Trophoblast cell (in vitro differentiated cells and primary cell): Measurements from ENCODE around the gene ZNF43.
"Not testable (repeated sequence)": the region's sequence is repeated elsewhere in the genome, so short reads cannot be mapped to it uniquely, and the experiment has no call there.

ENCODE experiments used
- DNase-seq, 2 donors: peaks; one replicate each; pipeline ENCODE4 v3.0.0-alpha.2; 2016
- H2AFZ ChIP-seq: 2 replicates; pipeline ENCODE4 v1.6.1; 2013; ENCODE audit warnings: low read length, moderate library complexity, mild to moderate bottlenecking; ENCODE audit not compliant: insufficient read depth, poor library complexity
- H2AK5ac ChIP-seq: 2 replicates; pipeline ENCODE4 v1.6.1; 2013; ENCODE audit warnings: mild to moderate bottlenecking, low read length
- H2BK120ac ChIP-seq: 2 replicates; pipeline ENCODE4 v1.6.1; 2013; ENCODE audit warnings: low read length, mild to moderate bottlenecking, moderate library complexity; ENCODE audit not compliant: insufficient read depth, poor library complexity
- H2BK12ac ChIP-seq: 2 replicates; pipeline ENCODE4 v1.6.1; 2013; ENCODE audit warnings: mild to moderate bottlenecking, low read length, moderate library complexity
- H2BK5ac ChIP-seq: 2 replicates; pipeline ENCODE4 v1.6.1; 2013; ENCODE audit warnings: low read length, low read depth, moderate library complexity, mild to moderate bottlenecking; ENCODE audit not compliant: poor library complexity
- H3K14ac ChIP-seq: 2 replicates; pipeline ENCODE4 v1.6.1; 2013; ENCODE audit warnings: mild to moderate bottlenecking, low read length
- H3K18ac ChIP-seq: 2 replicates; pipeline ENCODE4 v1.6.1; 2013; ENCODE audit warnings: mild to moderate bottlenecking, low read length
- H3K23ac ChIP-seq: 2 replicates; pipeline ENCODE4 v1.6.1; 2013; ENCODE audit warnings: low read length
- H3K27ac ChIP-seq: 2 replicates; pipeline ENCODE4 v1.5.1; 2013; ENCODE audit warnings: low read depth, mild to moderate bottlenecking, inconsistent platforms, low read length, moderate library complexity
- H3K27me3 ChIP-seq: 2 replicates; pipeline ENCODE4 v1.6.1; 2013; ENCODE audit warnings: inconsistent platforms, mild to moderate bottlenecking, low read length, moderate library complexity; ENCODE audit not compliant: insufficient read depth
- H3K36me3 ChIP-seq, 2 experiments: 1 replicate in 1 of 2; 2 replicates in 1 of 2; pipeline ENCODE4 v1.6.1; 2013; ENCODE audit warnings: low read length in 2 of 2, mild to moderate bottlenecking in 2 of 2, moderate library complexity in 1 of 2; ENCODE audit not compliant: insufficient read depth in 2 of 2, control insufficient read depth in 1 of 2
- H3K4ac ChIP-seq: 2 replicates; pipeline ENCODE4 v1.6.1; 2013; ENCODE audit warnings: low read depth, mild to moderate bottlenecking, low read length, moderate library complexity
- H3K4me1 ChIP-seq, 2 experiments: 1 replicate in 1 of 2; 2 replicates in 1 of 2; pipeline ENCODE4 v1.6.1; 2013; ENCODE audit warnings: low read length in 2 of 2, mild to moderate bottlenecking in 2 of 2, moderate library complexity in 1 of 2; ENCODE audit not compliant: insufficient read depth in 2 of 2, control insufficient read depth in 1 of 2
- H3K4me2 ChIP-seq: 2 replicates; pipeline ENCODE4 v1.6.1; 2013; ENCODE audit warnings: inconsistent platforms, mild to moderate bottlenecking, low read length, moderate library complexity
- H3K4me3 ChIP-seq: 2 replicates; pipeline ENCODE4 v1.5.1; 2013; ENCODE audit warnings: mild to moderate bottlenecking, low read depth, low read length, inconsistent platforms
- H3K79me1 ChIP-seq: one replicate; pipeline ENCODE4 v1.6.1; 2013; ENCODE audit warnings: low read length
- H3K79me2 ChIP-seq: 2 replicates; pipeline ENCODE4 v1.6.1; 2013; ENCODE audit warnings: low read length, mild to moderate bottlenecking; ENCODE audit not compliant: control insufficient read depth, insufficient read depth, poor library complexity
- H3K9ac ChIP-seq: 2 replicates; pipeline ENCODE4 v1.6.1; 2013; ENCODE audit warnings: mild to moderate bottlenecking, low read length
- H3K9me3 ChIP-seq: 2 replicates; pipeline ENCODE4 v1.6.1; 2013; ENCODE audit warnings: low read depth, mild to moderate bottlenecking, control low read depth, inconsistent platforms, low read length; ENCODE audit not compliant: insufficient read depth
- H4K12ac ChIP-seq: 2 replicates; pipeline ENCODE4 v1.6.1; 2013; ENCODE audit warnings: low read depth, mild to moderate bottlenecking, low read length, moderate library complexity
- H4K8ac ChIP-seq: 2 replicates; pipeline ENCODE4 v1.6.1; 2013; ENCODE audit warnings: low read depth, mild to moderate bottlenecking, low read length, moderate library complexity
- H4K91ac ChIP-seq: one replicate; pipeline ENCODE4 v1.6.1; 2013; ENCODE audit warnings: low read depth, mild to moderate bottlenecking, low read length, moderate library complexity
- WGBS: extraction: QIAGEN DNeasy Blood & Tissue Kit; methylation state at CpG from one replicate; pipeline ENCODE4 v1.1.7; 2013; ENCODE audit warnings: missing lambda C conversion rate; ENCODE audit not compliant: insufficient read length, insufficient coverage; ENCODE audit errors: extremely low coverage; 5-methylcytosine and 5-hydroxymethylcytosine counted together

Gene ZNF43

DNA sequence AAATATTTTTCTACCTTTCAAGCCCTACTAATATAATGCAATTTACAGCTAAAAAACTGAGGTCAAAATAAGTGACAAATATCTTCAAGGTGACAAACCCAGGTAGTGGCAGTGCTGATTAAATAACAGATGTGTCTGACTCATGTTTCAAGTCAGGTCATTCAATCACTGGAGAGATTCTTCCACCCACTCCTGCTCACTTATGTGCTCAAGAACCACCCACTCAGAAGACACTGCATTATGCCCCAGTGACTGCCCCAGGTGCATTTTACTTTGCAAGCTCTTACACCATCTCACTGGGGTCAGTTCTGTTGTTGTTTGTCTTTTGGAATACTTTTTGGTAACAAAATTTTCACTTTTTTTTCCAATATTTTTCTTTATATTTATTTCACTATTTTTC lies 70.8 kb downstream of the ZNF43 start:
- Histone ChIP-seq H2BK120ac (no peak overlapping the region), H3K79me2 (peaks cover 9% of the 10 kb centered on the region), H2AFZ (no peak overlapping the region), H3K18ac (no peak overlapping the region), H2BK5ac (no peak overlapping the region), H3K4me1 (peaks cover 2 to 6% of the 10 kb centered on the region in 2 experiments), H3K9me3 (no peaks in the 10 kb centered on the region), H4K8ac (no peak overlapping the region), H4K91ac (no peak overlapping the region), H2BK12ac (no peak overlapping the region), H4K12ac (no peak overlapping the region), H3K79me1 (peaks cover 6% of the 10 kb centered on the region), H3K4ac (no peak overlapping the region), H3K27me3 (no peaks in the 10 kb centered on the region), H2AK5ac (no peak overlapping the region), H3K4me2 (no peak overlapping the region), H3K27ac (no peak overlapping the region), H3K14ac (no peak overlapping the region), H3K9ac (no peak overlapping the region), H3K4me3 (no peak overlapping the region), H3K23ac (no peak overlapping the region), H3K36me3 (peaks cover 18 to 20% of the 10 kb centered on the region in 2 experiments)
- DNase-seq, result peak in 1 of 2 donors; percentile 24

- not testable (repeated sequence) for DNase-seq, H3K23ac ChIP-seq, H2AK5ac ChIP-seq, H3K18ac ChIP-seq, H3K27ac ChIP-seq, H3K27me3 ChIP-seq, H2BK120ac ChIP-seq, H3K79me2 ChIP-seq, H3K9ac ChIP-seq, H4K8ac ChIP-seq, H2AFZ ChIP-seq, H3K9me3 ChIP-seq, H3K4me2 ChIP-seq, H3K4me1 ChIP-seq, H4K91ac ChIP-seq, H2BK12ac ChIP-seq, H3K79me1 ChIP-seq, H2BK5ac ChIP-seq, H3K4me3 ChIP-seq, H3K14ac ChIP-seq, H3K4ac ChIP-seq, H4K12ac ChIP-seq
- H3K36me3 ChIP-seq, result peaks cover 28 to 42% of the 10 kb centered on the region in 2 experiments
- no CpG with 5 or more reads among the region's 2 CpGs for WGBS
Measured at GRCh38 chr19:21761547-21761946, 74.4 kb downstream of the ZNF43 start.

DNA sequence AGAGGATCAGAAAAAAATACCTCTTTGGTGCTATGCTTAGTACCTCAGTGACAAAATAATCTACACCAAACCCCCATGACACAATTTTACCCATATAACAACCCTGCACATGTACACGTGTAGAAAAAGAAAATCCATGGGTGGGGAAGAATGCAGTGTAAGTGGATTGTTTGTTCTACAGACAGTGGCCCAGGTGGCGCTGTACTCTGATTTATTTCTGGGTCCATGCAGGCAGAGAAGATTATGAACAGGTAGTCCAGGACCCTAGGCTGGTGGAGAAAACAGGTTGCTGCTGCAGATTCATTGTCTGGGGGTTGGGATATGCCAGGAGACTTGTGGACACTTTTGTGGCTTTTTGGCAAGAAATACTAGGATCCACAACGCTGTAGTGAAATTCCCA lies 77.7 kb downstream of the ZNF43 start:
- Histone ChIP-seq H4K8ac (no peak overlapping the region), H3K4ac (no peak overlapping the region), H3K23ac (no peak overlapping the region), H3K14ac (no peak overlapping the region), H2BK120ac (no peak overlapping the region), H4K91ac (no peak overlapping the region), H3K4me3 (no peak overlapping the region), H2BK5ac (no peak overlapping the region), H3K18ac (no peak overlapping the region), H3K9me3 (no peaks in the 10 kb centered on the region), H3K79me1 (no peaks in the 10 kb centered on the region), H3K79me2 (no peaks in the 10 kb centered on the region), H3K4me2 (no peak overlapping the region), H4K12ac (no peak overlapping the region), H3K27ac (no peak overlapping the region), H3K36me3 (peaks cover 21 to 38% of the 10 kb centered on the region in 2 experiments), H3K9ac (no peak overlapping the region), H2AFZ (no peak overlapping the region), H2BK12ac (no peak overlapping the region), H2AK5ac (no peak overlapping the region), H3K4me1 (no peaks in the 10 kb centered on the region), H3K27me3 (no peaks in the 10 kb centered on the region)
- WGBS, result no CpG with 5 or more reads among the region's 3 CpGs
- DNase-seq, result no peak

DNA sequence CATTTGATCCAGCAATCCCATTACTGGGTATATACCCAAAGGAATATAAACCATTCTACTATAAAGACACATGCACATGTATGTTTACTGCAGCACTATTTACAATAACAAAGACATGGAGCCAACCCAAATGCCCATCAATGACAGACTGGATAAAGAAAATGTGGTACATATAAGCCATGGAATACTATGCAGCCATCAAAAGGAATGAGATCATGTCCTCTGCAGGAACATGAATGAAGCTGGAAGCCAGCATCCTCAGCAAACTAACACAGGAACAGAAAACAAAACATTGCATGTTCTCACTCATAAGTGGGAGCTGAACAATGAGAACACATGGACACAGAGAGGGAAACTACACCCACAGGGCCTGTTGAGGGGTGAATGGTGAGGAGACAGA lies 80.4 kb downstream of the ZNF43 start:
- not testable (repeated sequence) for H3K27me3 ChIP-seq, H3K14ac ChIP-seq, H3K4me3 ChIP-seq, H3K27ac ChIP-seq, H4K12ac ChIP-seq, H3K4me1 ChIP-seq, H3K4ac ChIP-seq, H3K79me1 ChIP-seq, H3K9ac ChIP-seq, H4K91ac ChIP-seq, H2BK5ac ChIP-seq, H3K4me2 ChIP-seq, H2AFZ ChIP-seq, H3K9me3 ChIP-seq, H3K79me2 ChIP-seq, H4K8ac ChIP-seq, H2AK5ac ChIP-seq, H3K18ac ChIP-seq, H3K23ac ChIP-seq, DNase-seq, H2BK120ac ChIP-seq, H2BK12ac ChIP-seq
- H3K36me3 ChIP-seq, result peaks cover 23 to 36% of the 10 kb centered on the region in 2 experiments
